SJCRH30 (cell line): ENCODE data around the gene CYFIP1. TPM values are rescaled to one million over a fixed set of nuclear protein-coding genes. Genes with fewer than 3 reads are reported as not detected.

Experiments used
- DNase-seq, 2 experiments: peaks; one replicate each; pipeline ENCODE4 v3.0.0-alpha.2; 2015 to 2020
- H3K27ac ChIP-seq: fragments of 250-450 bp; sonication (Bioruptor Pico); 2 replicates; pipeline ENCODE4 v1.5.1; 2020; ENCODE audit warnings: mild to moderate bottlenecking, moderate library complexity
- H3K27me3 ChIP-seq: fragments of 250-450 bp; sonication (Bioruptor Pico); 2 replicates; pipeline ENCODE4 v1.5.1; 2020; ENCODE audit warnings: mild to moderate bottlenecking, moderate library complexity
- H3K36me3 ChIP-seq: fragments of 250-450 bp; sonication (Bioruptor Pico); 2 replicates; pipeline ENCODE4 v1.5.1; 2020; ENCODE audit warnings: mild to moderate bottlenecking, moderate library complexity
- H3K4me1 ChIP-seq: fragments of 250-450 bp; sonication (Bioruptor Pico); 2 replicates; pipeline ENCODE4 v1.5.1; 2020; ENCODE audit warnings: mild to moderate bottlenecking, moderate library complexity
- H3K4me3 ChIP-seq: fragments of 250-450 bp; sonication (Bioruptor Pico); 2 replicates; pipeline ENCODE4 v1.5.1; 2020; ENCODE audit warnings: mild to moderate bottlenecking, moderate library complexity
- H3K9me3 ChIP-seq: fragments of 250-450 bp; sonication (Bioruptor Pico); replicated peaks from 2 replicates; pipeline ENCODE4 v1.5.1; 2020; ENCODE audit warnings: mild to moderate bottlenecking, moderate library complexity
- total RNA-seq: library from RNA; depleted of rRNA; stranded (reverse); fragments of >200 nt; shearing (Covaris generic); gene quantifications from 2 replicates; pipeline ENCODE4 v1.2.3, GENCODE V29; 2014

The CYFIP1 gene
- total RNA-seq, 1 experiment from 2014 or later: 58.7 TPM

- DNase-seq: no peak
- Histone ChIP-seq H3K4me3 (no peak overlapping the region), H3K27ac (no peak overlapping the region), H3K36me3 (0 out of 2 replicates have a peak, but pooled peaks cover 7% of the 10 kb centered on the region), H3K4me1 (no peaks in the 10 kb centered on the region), H3K9me3 (no peaks in the 10 kb centered on the region), H3K27me3 (no peaks in the 10 kb centered on the region)
Observed at GRCh38 chr15:22948056-22948455, 32.1 kb downstream of the CYFIP1 start.

GRCh38 chr15:22947101-22948000, 32.8 kb downstream of the CYFIP1 start:
- DNase-seq: no peak
- no peaks in the 10 kb centered on the region for H3K27me3 ChIP-seq
- no peak overlapping the region for H3K4me3 ChIP-seq
- H3K4me1 ChIP-seq: no peaks in the 10 kb centered on the region
- H3K36me3 ChIP-seq: 0 out of 2 replicates have a peak, but pooled peaks cover 9% of the 10 kb centered on the region
- H3K27ac ChIP-seq: no peak overlapping the region
- H3K9me3 ChIP-seq: no peaks in the 10 kb centered on the region

GRCh38 chr15:22945071-22945470, 35.1 kb downstream of the CYFIP1 start:
- Histone ChIP-seq H3K9me3 (no peaks in the 10 kb centered on the region), H3K4me1 (no peaks in the 10 kb centered on the region), H3K4me3 (no peak overlapping the region), H3K27ac (no peak overlapping the region), H3K36me3 (0 out of 2 replicates have a peak, but pooled peaks cover 9% of the 10 kb centered on the region), H3K27me3 (no peaks in the 10 kb centered on the region)
- no peak for DNase-seq

DNA sequence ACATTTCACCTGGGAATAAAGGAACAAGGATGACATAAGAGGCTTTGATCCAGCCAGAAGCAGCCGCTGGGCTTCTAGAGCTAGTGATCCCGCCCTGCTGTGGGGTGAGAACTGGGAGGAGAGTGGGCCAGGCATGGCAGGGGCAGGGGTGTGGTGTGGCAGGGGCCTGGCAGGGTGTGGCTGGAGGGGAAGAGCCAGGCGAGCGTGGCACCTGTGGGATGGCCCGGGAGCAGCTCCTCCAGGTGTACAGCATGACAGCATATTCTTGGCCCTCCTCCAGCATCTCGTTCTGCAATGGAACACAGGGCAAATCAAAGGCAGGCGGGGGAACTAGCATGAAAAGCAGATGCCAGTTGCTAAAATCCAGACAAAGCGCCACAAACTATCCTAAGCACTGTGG, 35.5 kb downstream of the CYFIP1 start:
- no peak for DNase-seq
- H3K27ac ChIP-seq: no peak overlapping the region
- H3K9me3 ChIP-seq: no peaks in the 10 kb centered on the region
- H3K36me3 ChIP-seq: 0 out of 2 replicates have a peak, but pooled peaks cover 9% of the 10 kb centered on the region
- H3K4me3 ChIP-seq: no peak overlapping the region
- H3K4me1 ChIP-seq: no peaks in the 10 kb centered on the region
- no peaks in the 10 kb centered on the region for H3K27me3 ChIP-seq

DNA sequence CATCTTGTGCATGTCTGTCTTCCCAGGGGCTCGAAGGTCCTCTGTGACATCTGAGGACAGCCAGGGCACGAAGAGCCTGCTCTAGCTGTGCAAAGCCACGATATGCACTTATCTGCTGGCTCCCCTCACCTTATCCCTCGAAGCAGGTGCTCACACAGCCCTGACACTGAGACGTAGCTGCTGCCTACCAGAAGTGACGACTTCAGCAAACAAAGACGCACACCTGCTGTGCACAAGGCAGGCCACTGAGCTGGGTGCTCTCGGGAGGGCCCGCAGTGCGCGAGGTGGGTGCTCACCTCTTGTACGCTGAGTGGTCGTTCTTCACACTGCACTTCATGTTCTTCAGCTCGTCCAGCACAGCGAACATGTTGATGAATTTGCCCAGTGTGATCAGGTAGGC, 37.3 kb downstream of the CYFIP1 start:
- no peak overlapping the region for H3K4me3 ChIP-seq
- no peak for DNase-seq
- H3K27ac ChIP-seq: no peak overlapping the region
- no peaks in the 10 kb centered on the region for H3K9me3 ChIP-seq
- H3K36me3 ChIP-seq: 0 out of 2 replicates have a peak, but pooled peaks cover 9% of the 10 kb centered on the region
- H3K27me3 ChIP-seq: no peaks in the 10 kb centered on the region
- H3K4me1 ChIP-seq: no peaks in the 10 kb centered on the region

- H3K27me3 ChIP-seq: no peaks in the 10 kb centered on the region
- H3K9me3 ChIP-seq: no peaks in the 10 kb centered on the region
- 0 out of 2 replicates have a peak, but pooled peaks cover 9% of the 10 kb centered on the region for H3K36me3 ChIP-seq
- no peak for DNase-seq
- H3K4me1 ChIP-seq: no peaks in the 10 kb centered on the region
- H3K4me3 ChIP-seq: no peak overlapping the region
- no peak overlapping the region for H3K27ac ChIP-seq
Observed at GRCh38 chr15:22942306-22942855, 37.8 kb downstream of the CYFIP1 start.

GRCh38 chr15:22941179-22941578, 39.0 kb downstream of the CYFIP1 start:
- Histone ChIP-seq H3K4me3 (no peak overlapping the region), H3K36me3 (0 out of 2 replicates have a peak, but pooled peaks cover 9% of the 10 kb centered on the region), H3K9me3 (no peaks in the 10 kb centered on the region), H3K4me1 (no peaks in the 10 kb centered on the region), H3K27ac (no peak overlapping the region), H3K27me3 (no peaks in the 10 kb centered on the region)
- DNase-seq: no peak

DNA sequence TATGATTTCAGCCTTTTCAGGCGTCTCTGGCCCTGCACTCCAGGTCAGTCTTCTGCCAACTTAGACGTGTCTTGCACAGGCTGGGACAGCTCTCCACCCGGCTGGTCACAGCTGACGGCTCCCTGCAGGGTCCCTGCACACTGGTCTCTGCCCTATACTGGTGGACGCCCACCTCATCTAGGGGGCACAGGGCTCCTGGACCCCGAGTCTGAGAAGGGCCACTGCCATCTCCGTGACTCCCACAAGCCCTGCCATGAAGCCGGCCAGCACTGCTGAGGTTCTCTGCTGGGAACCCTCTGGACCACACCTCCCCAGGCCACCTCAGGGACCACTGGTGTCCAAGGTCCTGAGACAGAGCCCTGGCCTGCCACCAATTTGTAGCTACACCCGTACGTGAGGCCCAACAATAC, 40.5 kb downstream of the CYFIP1 start:
- Histone ChIP-seq H3K27me3 (no peaks in the 10 kb centered on the region), H3K9me3 (no peaks in the 10 kb centered on the region), H3K27ac (no peak overlapping the region), H3K4me3 (no peak overlapping the region), H3K36me3 (0 out of 2 replicates have a peak, but pooled peaks cover 13% of the 10 kb centered on the region), H3K4me1 (no peaks in the 10 kb centered on the region)
- DNase-seq: no peak

DNA sequence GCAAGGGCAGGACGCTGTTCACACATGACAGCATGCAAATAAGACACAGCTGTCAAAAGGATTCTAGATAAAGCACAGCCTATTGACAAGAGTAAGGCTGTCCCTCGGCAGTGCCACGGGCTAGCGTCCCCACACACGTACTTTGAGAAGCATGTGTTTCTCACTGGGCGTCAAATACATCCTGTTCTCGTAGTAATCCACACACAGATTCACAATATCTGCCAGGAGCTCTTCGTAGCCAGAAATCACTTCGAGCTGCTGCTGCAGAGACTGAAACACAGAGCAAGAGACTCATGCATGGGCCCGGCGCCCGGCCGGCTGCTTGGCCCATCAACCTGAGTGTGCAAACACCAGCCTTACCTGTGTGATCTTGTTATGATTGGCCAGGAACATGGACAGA, 41.1 kb downstream of the CYFIP1 start:
- no peak for DNase-seq
- Histone ChIP-seq H3K27me3 (no peaks in the 10 kb centered on the region), H3K36me3 (0 out of 2 replicates have a peak, but pooled peaks cover 13% of the 10 kb centered on the region), H3K27ac (no peak overlapping the region), H3K4me1 (no peaks in the 10 kb centered on the region), H3K4me3 (no peak overlapping the region), H3K9me3 (no peaks in the 10 kb centered on the region)

- H3K36me3 ChIP-seq: peaks cover 8% of the 10 kb centered on the region; the same call in 1 of the 2 replicates
- no peak overlapping the region for H3K27ac ChIP-seq
- H3K27me3 ChIP-seq: no peaks in the 10 kb centered on the region
- H3K4me1 ChIP-seq: no peaks in the 10 kb centered on the region
- H3K9me3 ChIP-seq: no peaks in the 10 kb centered on the region
- H3K4me3 ChIP-seq: no peak overlapping the region
- no peak for DNase-seq
Observed at GRCh38 chr15:22936577-22937472, 43.3 kb downstream of the CYFIP1 start.

GRCh38 chr15:22933641-22934061, 46.5 kb downstream of the CYFIP1 start:
- peaks cover 8% of the 10 kb centered on the region; the same call in 1 of the 2 replicates for H3K36me3 ChIP-seq

GRCh38 chr15:22931784-22932536, 48.2 kb downstream of the CYFIP1 start:
- H3K36me3 ChIP-seq: peaks cover 8% of the 10 kb centered on the region; the same call in 1 of the 2 replicates
- no peaks in the 10 kb centered on the region for H3K9me3 ChIP-seq
- no peak overlapping the region for H3K27ac ChIP-seq
- H3K27me3 ChIP-seq: no peaks in the 10 kb centered on the region
- H3K4me3 ChIP-seq: no peak overlapping the region
- H3K4me1 ChIP-seq: no peaks in the 10 kb centered on the region
- DNase-seq: no peak

More at GRCh38 chr15:22933641-22934061, 46.5 kb downstream of the CYFIP1 start:
- no peaks in the 10 kb centered on the region for H3K9me3 ChIP-seq
- no peak for DNase-seq
- no peak overlapping the region for H3K4me3 ChIP-seq
- H3K27me3 ChIP-seq: no peaks in the 10 kb centered on the region
- H3K27ac ChIP-seq: no peak overlapping the region
- H3K4me1 ChIP-seq: no peaks in the 10 kb centered on the region

- no peaks in the 10 kb centered on the region for H3K9me3 ChIP-seq
- no peaks in the 10 kb centered on the region for H3K4me1 ChIP-seq
- no peaks in the 10 kb centered on the region for H3K27me3 ChIP-seq
- no peak overlapping the region for H3K27ac ChIP-seq
- H3K36me3 ChIP-seq: peaks cover 8% of the 10 kb centered on the region; the same call in 1 of the 2 replicates
- no peak for DNase-seq
- no peak overlapping the region for H3K4me3 ChIP-seq
Observed at GRCh38 chr15:22930782-22931484, 49.2 kb downstream of the CYFIP1 start.
